GM13976 (cell line): ENCODE measurements around the gene WWOX.

ENCODE experiments used
- DNase-seq: peaks from one replicate; pipeline ENCODE4 v3.0.0; 2012; ENCODE audit warnings: low spot score
- in situ Hi-C: fragments of 300-500 bp; cut with MboI; formaldehyde crosslinking; loops from one replicate; pipeline ENCODE4 v1.12.0; 2022; ENCODE audit warnings: low sequenced_read_pairs, mixed read lengths, inconsistent platforms; ENCODE audit not compliant: unreplicated experiment
- TF ChIP-seq, protein P1 (sequence below): IDR thresholded peaks from 2 replicates; pipeline ENCODE4 v1.5.1; 2012; ENCODE audit warnings: borderline replicate concordance, mild to moderate bottlenecking; ENCODE audit not compliant: insufficient read depth; ENCODE audit errors: extremely low read depth, missing control alignments, control extremely low read depth

Gene WWOX

DNA sequence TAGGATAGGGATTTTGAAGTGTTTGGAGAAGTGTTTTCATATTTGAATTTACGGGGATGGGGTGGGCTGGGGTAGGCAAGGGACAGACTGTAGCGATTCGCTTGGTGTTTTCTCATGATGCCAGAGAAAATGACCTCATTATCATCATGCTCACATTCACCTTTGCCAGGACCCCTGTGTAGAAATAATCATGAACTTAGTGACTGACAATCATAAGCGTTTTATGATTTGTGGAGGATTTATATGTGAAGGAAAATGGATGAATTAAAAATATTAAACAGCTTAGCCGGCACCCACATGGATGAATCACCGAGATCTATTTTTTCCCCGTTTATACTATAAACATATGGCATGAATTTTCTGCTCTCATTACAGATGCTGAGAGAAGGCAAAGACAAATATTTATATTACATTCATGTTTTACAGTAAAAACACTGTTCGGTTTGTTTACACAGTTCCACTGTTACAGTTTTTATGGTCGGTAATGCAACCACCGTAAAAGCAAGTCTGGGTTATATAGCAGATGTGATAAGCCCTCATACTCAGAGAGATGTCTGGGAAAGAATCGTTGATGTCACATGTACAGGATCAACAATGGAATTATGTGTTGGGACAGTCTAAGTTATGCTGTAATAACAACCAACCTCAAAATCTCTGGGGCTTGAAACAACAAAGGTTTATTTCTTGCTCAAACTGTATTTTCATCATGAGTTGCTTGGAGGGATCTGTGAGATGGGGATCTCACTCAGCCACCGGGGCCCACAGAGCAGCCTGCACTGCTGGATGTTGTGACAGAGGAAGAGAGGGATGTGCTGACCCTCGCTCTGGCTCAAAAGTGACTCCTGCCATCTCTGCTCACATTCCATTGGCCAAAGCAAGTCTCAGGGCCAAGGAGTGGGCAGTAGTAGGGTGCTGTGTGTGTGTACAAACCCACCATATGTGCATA is 85.1 kb downstream of the WWOX start:
- TF ChIP-seq, protein P1, sequence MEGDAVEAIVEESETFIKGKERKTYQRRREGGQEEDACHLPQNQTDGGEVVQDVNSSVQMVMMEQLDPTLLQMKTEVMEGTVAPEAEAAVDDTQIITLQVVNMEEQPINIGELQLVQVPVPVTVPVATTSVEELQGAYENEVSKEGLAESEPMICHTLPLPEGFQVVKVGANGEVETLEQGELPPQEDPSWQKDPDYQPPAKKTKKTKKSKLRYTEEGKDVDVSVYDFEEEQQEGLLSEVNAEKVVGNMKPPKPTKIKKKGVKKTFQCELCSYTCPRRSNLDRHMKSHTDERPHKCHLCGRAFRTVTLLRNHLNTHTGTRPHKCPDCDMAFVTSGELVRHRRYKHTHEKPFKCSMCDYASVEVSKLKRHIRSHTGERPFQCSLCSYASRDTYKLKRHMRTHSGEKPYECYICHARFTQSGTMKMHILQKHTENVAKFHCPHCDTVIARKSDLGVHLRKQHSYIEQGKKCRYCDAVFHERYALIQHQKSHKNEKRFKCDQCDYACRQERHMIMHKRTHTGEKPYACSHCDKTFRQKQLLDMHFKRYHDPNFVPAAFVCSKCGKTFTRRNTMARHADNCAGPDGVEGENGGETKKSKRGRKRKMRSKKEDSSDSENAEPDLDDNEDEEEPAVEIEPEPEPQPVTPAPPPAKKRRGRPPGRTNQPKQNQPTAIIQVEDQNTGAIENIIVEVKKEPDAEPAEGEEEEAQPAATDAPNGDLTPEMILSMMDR = no peak
- no peak for DNase-seq
- in situ Hi-C loops = no loop called here

GRCh38 chr16:78189121-78189520 is 89.7 kb downstream of the WWOX start:
- TF ChIP-seq, protein P1 = no peak
- in situ Hi-C loops = no loop called here
- DNase-seq = no peak

DNA sequence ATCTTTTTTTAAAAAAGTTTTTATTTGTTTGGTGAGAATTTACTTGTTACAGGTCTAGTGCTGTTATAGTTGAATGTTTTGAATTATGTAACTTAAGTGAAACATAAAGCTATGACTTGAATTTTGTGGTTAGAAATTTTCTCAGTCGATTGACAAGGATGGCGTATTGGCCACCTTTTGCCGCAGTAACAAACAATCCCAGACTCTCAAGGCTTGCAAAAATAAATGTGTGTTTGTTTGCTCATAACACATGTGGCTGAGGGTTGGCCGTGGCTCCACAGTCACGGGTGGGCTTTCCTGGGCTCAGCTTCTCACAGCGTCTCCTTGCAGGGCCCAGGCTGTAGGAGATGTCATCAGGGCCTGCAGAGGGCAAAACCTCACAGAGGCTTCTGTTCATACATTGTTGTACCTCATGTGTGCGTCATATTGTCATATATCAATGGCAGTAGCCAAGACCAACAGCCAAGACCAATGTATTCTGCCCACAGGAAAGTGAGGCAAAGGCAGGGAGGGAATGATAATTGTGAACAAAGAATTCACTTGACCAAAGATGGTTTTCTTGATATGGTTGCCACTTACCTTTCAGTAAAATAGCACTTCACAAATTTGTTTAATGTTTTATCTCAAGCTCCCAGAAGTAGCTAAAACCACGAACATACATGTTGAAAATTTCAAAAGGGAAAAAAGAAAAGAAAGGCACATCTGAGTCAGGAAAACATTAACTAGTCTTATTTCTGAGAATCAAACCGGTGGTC is 93.5 kb downstream of the WWOX start:
- TF ChIP-seq, protein P1 = no peak
- in situ Hi-C loops = no loop called here
- no peak for DNase-seq

DNA sequence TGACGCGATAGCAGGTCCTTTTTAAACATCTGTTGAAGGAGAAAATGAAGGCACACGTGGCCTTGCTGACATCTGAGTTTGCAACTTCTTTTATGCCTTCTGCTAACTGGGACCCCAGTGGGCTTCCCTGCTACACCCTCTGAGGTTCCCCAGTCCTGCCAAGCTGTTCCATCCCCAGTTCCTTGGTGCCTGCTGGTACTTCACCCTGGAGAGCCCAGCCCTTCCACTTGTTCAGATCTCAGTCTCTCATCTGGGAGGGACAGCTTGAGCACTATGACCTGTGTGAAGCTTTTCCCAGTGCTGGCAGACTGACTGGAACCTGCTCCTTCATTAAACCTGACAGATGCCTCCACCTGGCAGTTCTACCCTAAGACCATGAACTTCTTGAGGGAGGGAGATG is 95.5 kb downstream of the WWOX start:
- TF ChIP-seq, protein P1 = no peak
- in situ Hi-C loops = no loop called here
- DNase-seq = no peak

DNA sequence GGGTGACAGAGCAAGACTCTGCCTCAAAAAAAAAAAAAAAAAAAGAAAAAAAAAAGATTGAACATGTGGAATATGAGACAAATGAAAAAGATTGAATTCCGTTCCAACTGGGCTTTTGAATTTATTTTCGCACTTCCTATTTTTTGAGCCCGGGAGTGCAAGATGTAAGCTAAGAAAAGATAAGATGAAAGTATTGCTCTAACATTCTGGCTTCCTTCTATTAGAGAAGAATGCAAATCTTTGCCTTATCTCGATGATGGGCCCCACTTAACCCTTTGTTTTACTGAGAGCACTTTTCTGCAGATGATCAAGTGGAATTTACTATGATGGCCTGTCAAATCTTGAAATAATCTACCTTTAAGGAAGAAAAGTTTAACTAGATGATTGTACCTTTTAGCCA is 96.3 kb downstream of the WWOX start:
- DNase-seq = no peak
- TF ChIP-seq, protein P1 = no peak
- in situ Hi-C loops = no loop called here

DNA sequence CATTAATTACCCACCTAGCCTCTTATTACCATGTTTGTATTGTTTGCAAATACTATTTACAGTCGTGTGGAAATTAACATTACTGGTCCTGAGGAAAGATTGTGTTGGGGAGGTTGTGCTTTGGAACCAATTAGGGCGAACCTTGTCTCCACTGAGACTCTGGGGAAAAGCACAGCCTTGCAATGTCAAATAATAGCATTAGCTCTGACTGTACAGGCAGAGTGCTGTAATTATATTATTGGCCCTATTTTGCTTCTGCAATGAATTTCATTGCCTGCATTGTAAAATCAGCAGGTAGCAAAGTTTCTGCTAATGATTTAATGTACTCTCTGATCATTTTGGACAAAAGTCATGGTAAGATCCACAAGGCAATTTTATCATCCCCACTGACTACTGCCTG is 97.0 kb downstream of the WWOX start:
- in situ Hi-C loops = no loop called here

More for the DNA sequence above, 97.0 kb downstream of the WWOX start:
- TF ChIP-seq, protein P1 = no peak
- DNase-seq = no peak
